Superior temporal gyrus (tissue), 1 donor: ENCODE measurements around the gene CHMP4A.
"Not testable (repeated sequence)": the region's sequence is repeated elsewhere in the genome, so short reads cannot be mapped to it uniquely, and the experiment has no call there.

Experiments
- DNase-seq: peaks from one replicate; pipeline ENCODE4 v3.0.0-alpha.2; 2016; ENCODE audit errors: extremely low spot score

CHMP4A gene

GRCh38 chr14:24247422-24247821, 34.1 kb upstream of the CHMP4A start:
- DNase-seq: no peak

GRCh38 chr14:24246765-24247212, 33.5 kb upstream of the CHMP4A start:
- no peak for DNase-seq

GRCh38 chr14:24245350-24245749, 32.1 kb upstream of the CHMP4A start:
- not testable (repeated sequence) for DNase-seq

- no peak for DNase-seq
These were observed 30.1 kb upstream of the CHMP4A start for GRCh38 chr14:24243336-24243836.

- DNase-seq: no peak
These were observed 28.6 kb upstream of the CHMP4A start for GRCh38 chr14:24241829-24242443.

- no peak for DNase-seq
These were observed 27.0 kb upstream of the CHMP4A start for GRCh38 chr14:24240110-24240918.

GRCh38 chr14:24238527-24239037, 25.3 kb upstream of the CHMP4A start:
- no peak for DNase-seq

GRCh38 chr14:24238123-24238522, 24.8 kb upstream of the CHMP4A start:
- DNase-seq: no peak

GRCh38 chr14:24237463-24237955, 24.2 kb upstream of the CHMP4A start:
- DNase-seq: no peak

- no peak for DNase-seq
These were observed 23.6 kb upstream of the CHMP4A start for GRCh38 chr14:24236689-24237462.

- DNase-seq: no peak
These were observed 22.8 kb upstream of the CHMP4A start for GRCh38 chr14:24235804-24236688.

- no peak for DNase-seq
These were observed 21.1 kb upstream of the CHMP4A start for GRCh38 chr14:24234095-24235005.

GRCh38 chr14:24233538-24233866, 20.2 kb upstream of the CHMP4A start:
- DNase-seq: no peak

- DNase-seq: no peak
These were observed 19.6 kb upstream of the CHMP4A start, which contains the start of gene GMPR2 for GRCh38 chr14:24232645-24233537. Gene GMPR2, plus strand, starts transcription at chr14:24232929. Its CDS starts 325 bp downstream, at chr14:24233254.

GRCh38 chr14:24232121-24232644, 18.9 kb upstream of the CHMP4A start, which contains the start of gene NEDD8:
Gene NEDD8, minus strand, starts transcription at chr14:24232367. Its CDS starts 100 bp downstream, at chr14:24232267.
- peak; percentile 96 for DNase-seq

- DNase-seq: no peak
These were observed 18.2 kb upstream of the CHMP4A start for GRCh38 chr14:24231263-24232120.

GRCh38 chr14:24228902-24229301, 15.6 kb upstream of the CHMP4A start:
- no peak for DNase-seq
